ENCODE data around the gene RHOBTB1. TPM values are rescaled to one million over a fixed set of nuclear protein-coding genes. Genes with fewer than 3 reads are reported as not detected.

Gene RHOBTB1
- total RNA-seq, 6 donors from 2014 or later, result 10.4 to 28.3 (median 13.7) TPM

DNA sequence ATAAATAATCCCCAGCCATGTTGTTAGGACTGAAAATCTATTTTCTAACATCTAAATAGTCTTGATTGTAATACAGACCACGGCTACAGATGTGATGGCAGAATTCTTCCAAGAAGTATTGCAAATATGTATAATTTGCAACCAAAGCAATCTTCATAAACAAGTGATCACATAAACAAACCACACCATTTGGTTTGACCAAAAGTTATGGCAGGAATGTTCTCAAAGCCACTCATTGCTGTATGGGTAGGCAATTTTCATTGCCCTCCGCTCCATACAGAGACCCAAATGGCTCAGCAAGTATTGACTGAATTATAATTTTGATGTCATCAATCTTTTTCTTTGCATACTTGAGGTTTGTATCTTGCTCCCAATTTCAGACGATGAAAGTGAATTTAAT is 19.0 kb upstream of the RHOBTB1 start:
- no peaks in the 10 kb centered on the region for H3K27me3 ChIP-seq
- peaks cover 8 to 15% (median 12%) of the 10 kb centered on the region in 4 donors for H3K4me1 ChIP-seq
- TF ChIP-seq EP300 (IDR thresholded peaks at IDR 0.05) (no peak), POLR2AphosphoS5 (IDR thresholded peaks at IDR 0.05) (no peak), POLR2A (IDR thresholded peaks at IDR 0.05) (no peak)
- TF ChIP-seq, protein P1, sequence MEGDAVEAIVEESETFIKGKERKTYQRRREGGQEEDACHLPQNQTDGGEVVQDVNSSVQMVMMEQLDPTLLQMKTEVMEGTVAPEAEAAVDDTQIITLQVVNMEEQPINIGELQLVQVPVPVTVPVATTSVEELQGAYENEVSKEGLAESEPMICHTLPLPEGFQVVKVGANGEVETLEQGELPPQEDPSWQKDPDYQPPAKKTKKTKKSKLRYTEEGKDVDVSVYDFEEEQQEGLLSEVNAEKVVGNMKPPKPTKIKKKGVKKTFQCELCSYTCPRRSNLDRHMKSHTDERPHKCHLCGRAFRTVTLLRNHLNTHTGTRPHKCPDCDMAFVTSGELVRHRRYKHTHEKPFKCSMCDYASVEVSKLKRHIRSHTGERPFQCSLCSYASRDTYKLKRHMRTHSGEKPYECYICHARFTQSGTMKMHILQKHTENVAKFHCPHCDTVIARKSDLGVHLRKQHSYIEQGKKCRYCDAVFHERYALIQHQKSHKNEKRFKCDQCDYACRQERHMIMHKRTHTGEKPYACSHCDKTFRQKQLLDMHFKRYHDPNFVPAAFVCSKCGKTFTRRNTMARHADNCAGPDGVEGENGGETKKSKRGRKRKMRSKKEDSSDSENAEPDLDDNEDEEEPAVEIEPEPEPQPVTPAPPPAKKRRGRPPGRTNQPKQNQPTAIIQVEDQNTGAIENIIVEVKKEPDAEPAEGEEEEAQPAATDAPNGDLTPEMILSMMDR (IDR thresholded peaks at IDR 0.05), result no peak
- H3K4me3 ChIP-seq, result no peak overlapping the region
- no peaks in the 10 kb centered on the region for H3K9me3 ChIP-seq
- no peaks in the 10 kb centered on the region for H3K36me3 ChIP-seq
- no peak for DNase-seq
- no peak overlapping the region for H3K27ac ChIP-seq
- WGBS, 2 donors, result 65 to 72% methylated on average over 3 of the region's 3 CpGs
- ATAC-seq (ENCODE audit: low FRiP score in 2 of 2), result no peak

DNA sequence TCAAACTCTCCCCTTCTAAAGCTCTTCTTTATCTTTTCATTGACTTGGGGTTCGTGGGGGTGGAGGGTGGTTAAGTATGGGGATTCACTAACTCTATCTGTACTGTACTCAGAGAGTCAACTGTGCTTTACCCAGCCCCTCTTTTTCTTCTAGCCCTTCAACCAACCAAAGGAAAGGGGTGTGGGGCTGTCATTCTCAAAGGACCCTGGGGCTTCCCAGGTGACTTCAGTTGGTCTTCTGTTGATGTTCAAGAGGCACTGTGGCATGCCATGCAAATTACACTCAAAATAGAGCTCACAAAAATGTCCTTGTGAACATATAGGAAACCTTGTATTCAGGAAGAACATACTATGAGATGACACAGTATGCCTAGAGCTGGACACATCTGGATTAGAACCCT is 16.9 kb upstream of the RHOBTB1 start:
- 95% methylated on average over 1 of the region's 1 CpG for WGBS, 2 donors
- DNase-seq (no peak), ATAC-seq (ENCODE audit: low FRiP score in 2 of 2) (no peak)
- Histone ChIP-seq H3K27ac (no peak overlapping the region), H3K36me3 (no peaks in the 10 kb centered on the region), H3K27me3 (no peaks in the 10 kb centered on the region), H3K4me3 (no peak overlapping the region), H3K9me3 (no peaks in the 10 kb centered on the region), H3K4me1 (peaks cover 8 to 15% (median 12%) of the 10 kb centered on the region in 4 donors)
- TF ChIP-seq, protein P1 (IDR thresholded peaks at IDR 0.05), result no peak
- no peak for TF ChIP-seq POLR2AphosphoS5 (IDR thresholded peaks at IDR 0.05)
- no peak for TF ChIP-seq POLR2A (IDR thresholded peaks at IDR 0.05)
- no peak for TF ChIP-seq EP300 (IDR thresholded peaks at IDR 0.05)

GRCh38 chr10:60960031-60960430 is 16.0 kb upstream of the RHOBTB1 start:
- Histone ChIP-seq H3K9me3 (no peaks in the 10 kb centered on the region), H3K27me3 (no peaks in the 10 kb centered on the region), H3K4me1 (peaks cover 8 to 15% (median 12%) of the 10 kb centered on the region in 4 donors), H3K27ac (no peak overlapping the region), H3K36me3 (no peaks in the 10 kb centered on the region), H3K4me3 (no peak overlapping the region)
- no peak for ATAC-seq (ENCODE audit: low FRiP score in 2 of 2)
- WGBS, 2 donors, result 84 to 90% methylated on average over 3 of the region's 3 CpGs
- DNase-seq, result no peak
- TF ChIP-seq POLR2AphosphoS5 (IDR thresholded peaks at IDR 0.05) (no peak), POLR2A (IDR thresholded peaks at IDR 0.05) (no peak), EP300 (IDR thresholded peaks at IDR 0.05) (no peak)
- TF ChIP-seq, protein P1 (IDR thresholded peaks at IDR 0.05), result no peak

- Histone ChIP-seq H3K4me3 (no peak overlapping the region), H3K4me1 (peaks cover 4 to 11% (median 7%) of the 10 kb centered on the region in 4 donors), H3K27me3 (no peaks in the 10 kb centered on the region), H3K9me3 (no peaks in the 10 kb centered on the region), H3K36me3 (no peaks in the 10 kb centered on the region), H3K27ac (no peak overlapping the region)
- TF ChIP-seq EP300 (IDR thresholded peaks at IDR 0.05), result no peak
- TF ChIP-seq, protein P1 (IDR thresholded peaks at IDR 0.05), result no peak
- DNase-seq, result no peak
- ATAC-seq (ENCODE audit: low FRiP score in 2 of 2), result no peak
- 49 to 55% methylated on average over 3 of the region's 3 CpGs for WGBS, 2 donors
Measured at GRCh38 chr10:60958892-60959601, 15.1 kb upstream of the RHOBTB1 start.

DNA sequence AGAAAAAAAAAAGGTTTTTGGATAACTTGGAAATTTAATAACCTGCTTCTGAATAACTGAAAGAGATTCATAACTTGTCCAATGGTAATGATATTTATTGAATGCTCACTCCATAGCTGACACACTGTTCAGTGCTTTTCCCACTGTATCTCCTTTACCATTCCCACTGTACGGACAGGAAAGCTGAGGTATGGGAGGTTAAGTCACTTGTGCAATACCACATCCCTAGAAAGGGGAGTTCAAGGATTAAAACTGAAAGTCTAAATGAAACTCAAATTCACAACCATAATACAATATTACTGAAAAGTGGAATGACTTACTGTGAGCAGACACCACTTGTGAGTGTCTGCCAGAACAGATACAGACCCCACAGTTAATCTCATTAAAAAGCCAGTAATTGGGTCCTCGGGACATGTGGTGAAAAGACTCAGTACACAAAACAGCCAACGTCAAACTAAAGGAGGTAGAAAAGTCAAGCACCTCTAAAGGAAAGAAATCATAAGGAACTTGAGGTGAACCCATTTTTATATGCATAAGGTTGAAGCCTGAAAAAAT is 13.8 kb upstream of the RHOBTB1 start:
- Histone ChIP-seq H3K27ac (no peak overlapping the region), H3K4me1 (no peaks in the 10 kb centered on the region), H3K27me3 (no peaks in the 10 kb centered on the region), H3K9me3 (no peaks in the 10 kb centered on the region), H3K36me3 (no peaks in the 10 kb centered on the region), H3K4me3 (no peak overlapping the region)
- TF ChIP-seq EP300 (IDR thresholded peaks at IDR 0.05), result no peak
- TF ChIP-seq, protein P1 (IDR thresholded peaks at IDR 0.05), result no peak
- TF ChIP-seq POLR2A (IDR thresholded peaks at IDR 0.05), result no peak
- TF ChIP-seq POLR2AphosphoS5 (IDR thresholded peaks at IDR 0.05), result no peak
- no peak for ATAC-seq (ENCODE audit: low FRiP score in 2 of 2)
- DNase-seq, result no peak
- 69 to 79% methylated on average over 3 of the region's 3 CpGs for WGBS, 2 donors

Data from upper lobe of left lung (tissue), 6 donors.